Vagina (tissue), 2 donors: ENCODE results near the gene TSN. TPM values are rescaled to one million over a fixed set of nuclear protein-coding genes. Genes with fewer than 3 reads are reported as not detected.

Experiments used
- DNase-seq, 2 donors: peaks; one replicate each; pipeline ENCODE4 v3.0.0-alpha.2; 2017; ENCODE audit errors: extremely low spot score in 2 of 2
- H3K27ac ChIP-seq: fragments of 200-600 bp; sonication (generic); one replicate; pipeline ENCODE4 v1.5.1; 2019
- H3K27me3 ChIP-seq: fragments of 200-600 bp; sonication (generic); one replicate; pipeline ENCODE4 v1.5.1; 2019
- H3K36me3 ChIP-seq, 2 donors: fragments of 200-600 bp; sonication (generic); one replicate each; pipeline ENCODE4 v1.5.1; 2017 to 2019
- H3K4me1 ChIP-seq: fragments of 200-600 bp; sonication (generic); one replicate; pipeline ENCODE4 v1.5.1; 2019
- H3K4me3 ChIP-seq, 2 donors: fragments of 200-600 bp; sonication (generic); 1 replicate in 1 of 2; 2 replicates in 1 of 2; pipeline ENCODE4 v1.5.1; 2016 to 2019
- H3K9me3 ChIP-seq: fragments of 200-600 bp; sonication (generic); one replicate; pipeline ENCODE4 v1.5.1; 2019
- POLR2A ChIP-seq, 2 donors: fragments of 450-650 bp; IDR thresholded peaks; one replicate each; pipeline ENCODE4 v1.6.1; 2017; ENCODE audit warnings: antibody characterized with exemption in 2 of 2, mild to moderate bottlenecking in 2 of 2, moderate library complexity in 2 of 2
- POLR2AphosphoS5 ChIP-seq, 2 donors: sonication (generic); formaldehyde crosslinking; IDR thresholded peaks; one replicate each; pipeline ENCODE4 v1.9.0; 2017; ENCODE audit warnings: antibody characterized with exemption in 2 of 2, mild to moderate bottlenecking in 2 of 2, low read depth in 1 of 2; ENCODE audit not compliant: insufficient read depth in 1 of 2
- intact Hi-C: fragments of 100-400 bp; cut with DNase I; formaldehyde crosslinking; loops from one replicate; pipeline ENCODE4 v1.15.1; 2023
- total RNA-seq: library from RNA; depleted of rRNA; stranded (reverse); fragments of >200 nt; gene quantifications from one replicate; pipeline ENCODE4 v1.2.3, GENCODE V29; 2016
- TF ChIP-seq, protein P1 (sequence below), 3 experiments: fragments of 450-650 bp in 2 of 3; fragments of 200-600 bp in 1 of 3; sonication (generic) in 1 of 3; IDR thresholded peaks; one replicate each; pipeline ENCODE4 v1.5.1; 2017 to 2019; ENCODE audit warnings: antibody characterized with exemption in 3 of 3, mild to moderate bottlenecking in 2 of 3, moderate library complexity in 2 of 3

The TSN gene
- total RNA-seq, 1 donor from 2014 or later = 35.4 TPM

DNA sequence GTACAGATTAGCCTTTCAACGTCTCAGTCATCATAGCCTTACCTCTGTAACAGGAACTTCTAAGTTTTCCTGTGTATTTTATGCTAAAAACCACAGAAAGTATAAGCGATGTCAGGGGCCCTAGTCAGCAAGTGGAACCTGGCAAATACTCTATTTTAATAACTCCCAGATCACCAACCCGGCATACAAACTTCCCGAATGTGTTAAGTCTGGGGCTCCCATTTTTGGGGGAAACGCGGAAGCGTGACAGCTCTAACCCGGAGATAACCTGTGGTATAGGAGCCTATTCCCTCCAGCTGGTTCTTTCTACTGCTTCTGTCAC is 19.4 kb upstream of the TSN start:
- TF ChIP-seq POLR2AphosphoS5 (IDR thresholded peaks at IDR 0.05; ENCODE audit: insufficient read depth in 1 of 2, low read depth in 1 of 2) (no peak), POLR2A (IDR thresholded peaks at IDR 0.05) (no peak)
- TF ChIP-seq, protein P1, sequence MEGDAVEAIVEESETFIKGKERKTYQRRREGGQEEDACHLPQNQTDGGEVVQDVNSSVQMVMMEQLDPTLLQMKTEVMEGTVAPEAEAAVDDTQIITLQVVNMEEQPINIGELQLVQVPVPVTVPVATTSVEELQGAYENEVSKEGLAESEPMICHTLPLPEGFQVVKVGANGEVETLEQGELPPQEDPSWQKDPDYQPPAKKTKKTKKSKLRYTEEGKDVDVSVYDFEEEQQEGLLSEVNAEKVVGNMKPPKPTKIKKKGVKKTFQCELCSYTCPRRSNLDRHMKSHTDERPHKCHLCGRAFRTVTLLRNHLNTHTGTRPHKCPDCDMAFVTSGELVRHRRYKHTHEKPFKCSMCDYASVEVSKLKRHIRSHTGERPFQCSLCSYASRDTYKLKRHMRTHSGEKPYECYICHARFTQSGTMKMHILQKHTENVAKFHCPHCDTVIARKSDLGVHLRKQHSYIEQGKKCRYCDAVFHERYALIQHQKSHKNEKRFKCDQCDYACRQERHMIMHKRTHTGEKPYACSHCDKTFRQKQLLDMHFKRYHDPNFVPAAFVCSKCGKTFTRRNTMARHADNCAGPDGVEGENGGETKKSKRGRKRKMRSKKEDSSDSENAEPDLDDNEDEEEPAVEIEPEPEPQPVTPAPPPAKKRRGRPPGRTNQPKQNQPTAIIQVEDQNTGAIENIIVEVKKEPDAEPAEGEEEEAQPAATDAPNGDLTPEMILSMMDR (IDR thresholded peaks at IDR 0.05) = no peak
- intact Hi-C loops = loop anchor here (2.0 kb wide), 1 partner anchor 21 kb away; no protein-coding TSS in a partner anchor

DNA sequence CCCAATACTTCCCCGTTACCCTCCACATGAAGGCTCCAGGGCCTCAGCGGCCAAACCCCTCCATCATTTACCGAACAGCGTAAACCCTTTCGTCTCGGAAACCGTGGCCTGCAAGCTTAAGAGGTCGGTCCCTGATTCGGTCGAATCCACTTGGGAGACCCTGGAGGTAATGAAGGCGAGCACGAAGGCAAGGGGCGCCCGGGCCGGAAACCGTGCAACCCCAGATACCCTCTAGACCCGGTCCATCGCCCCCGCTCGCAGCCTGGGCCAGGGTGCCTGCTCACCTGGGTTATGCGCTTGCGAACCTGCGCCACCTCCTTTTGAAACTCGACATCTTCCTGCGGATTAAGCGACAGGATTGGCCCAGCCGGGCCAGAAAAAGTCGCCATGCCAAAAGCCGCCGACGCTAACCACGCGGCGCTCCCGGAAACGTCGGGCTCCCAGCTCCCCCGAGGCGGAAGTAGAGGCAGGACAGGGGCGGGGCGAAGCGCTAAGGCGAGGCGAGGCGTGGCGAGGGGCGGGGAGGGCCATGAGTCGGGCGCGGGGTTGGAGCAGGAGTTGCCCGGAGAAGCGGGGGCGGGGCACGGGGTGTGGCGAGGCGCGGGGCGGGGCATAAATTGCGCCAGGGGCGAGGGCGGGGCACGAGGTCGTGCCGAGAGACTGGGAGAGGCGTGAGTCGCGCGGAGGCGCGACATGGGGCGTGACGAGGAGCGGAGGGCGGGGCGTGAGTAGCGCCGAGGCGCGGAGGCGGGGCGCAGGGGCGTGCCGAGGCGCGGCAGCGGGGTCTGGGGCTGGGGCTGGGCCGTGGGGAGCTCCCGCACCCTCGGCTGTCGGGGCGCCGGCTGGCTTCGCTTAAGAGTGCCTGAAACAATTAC is 18.8 kb upstream of the TSN start, which contains the start of gene NIFK:
Gene NIFK, minus strand, starts transcription at position 414 of the 875 bp plus-strand sequence. Its CDS starts 25 bp downstream, at position 389.
- no peaks in the 10 kb centered on the region for H3K9me3 ChIP-seq
- H3K4me1 ChIP-seq = peaks cover 24% of the 10 kb centered on the region
- H3K36me3 ChIP-seq = peaks cover 0 to 23% of the 10 kb centered on the region in 2 donors
- intact Hi-C loops = loop anchor here (2.0 kb wide), 1 partner anchor 20 kb away; no protein-coding TSS in a partner anchor
- peak; percentile 99 for DNase-seq
- TF ChIP-seq POLR2AphosphoS5 (IDR thresholded peaks at IDR 0.05; ENCODE audit: insufficient read depth in 1 of 2, low read depth in 1 of 2) (peak; percentile 45 to 86), POLR2A (IDR thresholded peaks at IDR 0.05) (peak in 1 of 2 donors; percentile 19)
- TF ChIP-seq, protein P1 (IDR thresholded peaks at IDR 0.05) = no peak
- peak within 1 kb of the TSS; percentile 91 to 95 for H3K4me3 ChIP-seq
- peak within 1 kb of the TSS; percentile 71 for H3K27ac ChIP-seq
- no peaks in the 10 kb centered on the region for H3K27me3 ChIP-seq

More for the DNA sequence above, 19.4 kb upstream of the TSN start:
- peak overlapping the region; percentile 71 for H3K27ac ChIP-seq
- H3K4me3 ChIP-seq = peak overlapping the region; percentile 91 to 95
- no peaks in the 10 kb centered on the region for H3K9me3 ChIP-seq
- no peak for DNase-seq
- H3K36me3 ChIP-seq = peaks cover 0 to 29% of the 10 kb centered on the region in 2 donors
- H3K4me1 ChIP-seq = peaks cover 24% of the 10 kb centered on the region
- H3K27me3 ChIP-seq = no peaks in the 10 kb centered on the region

DNA sequence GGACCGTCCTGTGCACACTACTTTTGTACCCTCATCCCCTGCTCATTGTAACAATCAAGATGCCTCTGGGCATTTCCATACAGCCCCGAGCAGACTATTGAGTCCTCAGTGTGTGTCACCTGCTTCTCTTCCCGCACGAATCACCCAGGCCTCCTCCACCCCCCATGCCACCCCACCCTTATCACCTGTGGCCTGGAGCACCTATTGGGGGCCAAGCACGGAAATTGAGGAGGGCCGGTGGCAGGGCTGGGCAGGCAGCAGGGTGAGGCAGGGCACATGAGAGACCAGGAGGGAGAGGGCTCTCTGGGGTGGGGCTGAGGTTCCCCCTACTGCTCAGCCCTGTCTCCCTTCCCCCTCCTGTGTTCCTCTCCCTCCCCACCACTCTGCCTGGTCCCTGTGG is 14.5 kb upstream of the TSN start:
- peak in 1 of 2 donors; percentile 75 for DNase-seq
- no peak overlapping the region for H3K4me3 ChIP-seq
- H3K36me3 ChIP-seq = no peaks in the 10 kb centered on the region
- intact Hi-C loops = no loop called here
- H3K9me3 ChIP-seq = no peaks in the 10 kb centered on the region
- H3K4me1 ChIP-seq = peaks cover 9% of the 10 kb centered on the region
- TF ChIP-seq, protein P1 (IDR thresholded peaks at IDR 0.05) = no peak
- TF ChIP-seq POLR2AphosphoS5 (IDR thresholded peaks at IDR 0.05; ENCODE audit: insufficient read depth in 1 of 2, low read depth in 1 of 2) (no peak), POLR2A (IDR thresholded peaks at IDR 0.05) (no peak)
- H3K27me3 ChIP-seq = no peaks in the 10 kb centered on the region
- no peak overlapping the region for H3K27ac ChIP-seq

DNA sequence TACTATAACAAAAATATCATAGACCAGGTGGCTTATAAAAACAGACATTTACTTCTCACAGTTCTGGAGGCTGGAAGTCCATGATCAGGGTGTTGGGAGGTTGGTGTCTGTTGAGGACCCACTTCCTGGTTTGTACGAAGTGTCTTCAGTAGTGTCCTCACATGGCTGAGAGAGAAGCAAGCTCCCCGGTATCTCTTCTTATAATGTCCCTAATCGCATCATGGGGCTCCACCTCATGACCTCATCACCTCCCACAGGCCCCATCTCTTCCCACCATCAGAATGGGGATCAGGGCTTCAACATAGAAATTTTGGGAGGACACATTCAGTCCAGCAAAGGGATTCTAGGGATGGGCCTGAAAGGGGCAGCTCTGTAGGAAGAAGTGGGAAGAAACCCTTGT is 14.0 kb upstream of the TSN start:
- no peak for DNase-seq
- TF ChIP-seq POLR2A (IDR thresholded peaks at IDR 0.05) = no peak
- TF ChIP-seq, protein P1 (IDR thresholded peaks at IDR 0.05) = no peak
- TF ChIP-seq POLR2AphosphoS5 (IDR thresholded peaks at IDR 0.05; ENCODE audit: insufficient read depth in 1 of 2, low read depth in 1 of 2) = no peak
- Histone ChIP-seq H3K9me3 (no peaks in the 10 kb centered on the region), H3K27ac (no peak overlapping the region), H3K4me1 (peaks cover 5% of the 10 kb centered on the region), H3K36me3 (no peaks in the 10 kb centered on the region), H3K27me3 (no peaks in the 10 kb centered on the region), H3K4me3 (no peak overlapping the region)
- intact Hi-C loops = no loop called here
